Colonic mucosa (tissue), 4 donors: ENCODE results near the gene SHROOM1. TPM values are rescaled to one million over a fixed set of nuclear protein-coding genes. Genes with fewer than 3 reads are reported as not detected.
"Not testable (repeated sequence)": the region's sequence is repeated elsewhere in the genome, so short reads cannot be mapped to it uniquely, and the experiment has no call there.

Source experiments
- DNase-seq: peaks from one replicate; pipeline ENCODE4 v3.0.0-alpha.2; 2020
- H3K27ac ChIP-seq: fragments of 200-600 bp; one replicate; pipeline ENCODE4 v1.8.0; 2021
- H3K27me3 ChIP-seq: fragments of 200-600 bp; one replicate; pipeline ENCODE4 v1.8.0; 2021
- H3K36me3 ChIP-seq: fragments of 200-600 bp; one replicate; pipeline ENCODE4 v1.8.0; 2021
- H3K4me1 ChIP-seq: fragments of 200-600 bp; one replicate; pipeline ENCODE4 v1.8.0; 2021; ENCODE audit warnings: mild to moderate bottlenecking
- H3K4me3 ChIP-seq: fragments of 200-600 bp; one replicate; pipeline ENCODE4 v1.8.0; 2021
- H3K9ac ChIP-seq, 2 donors: one replicate each; pipeline ENCODE4 v1.7.0; 2013; ENCODE audit warnings: control low read depth in 2 of 2, low read depth in 2 of 2, low read length in 2 of 2
- H3K9me3 ChIP-seq: fragments of 200-600 bp; one replicate; pipeline ENCODE4 v1.8.0; 2021
- CTCF ChIP-seq: fragments of 200-600 bp; IDR thresholded peaks from one replicate; pipeline ENCODE4 v1.8.0; 2022; ENCODE audit warnings: antibody characterized with exemption, mild to moderate bottlenecking
- intact Hi-C: fragments of 100-400 bp; cut with DNase I; formaldehyde crosslinking; loops from one replicate; pipeline ENCODE4 v1.14.1; 2022
- total RNA-seq, 2 donors: library from RNA; stranded (reverse); fragmentation: NEBNext Ultra II Directional in 1 of 2; extraction: Animal tissue kit (Norgen Biotek cat#: 25700) in 1 of 2; gene quantifications; one replicate each; pipeline ENCODE4 v1.2.1, GENCODE V29; 2021
- donor health status: healthy.
- donor health status: DM: no; HTN: no; CAD: no.
- donor health status: DM: no; HTN: no; CAD: no.

Gene SHROOM1
- total RNA-seq, 2 donors from 2014 or later, result 36.9 to 64.1 TPM

GRCh38 chr5:132812123-132812765 lies 18.2 kb downstream of the SHROOM1 start:
- H3K27me3 ChIP-seq, result peaks cover 5% of the 10 kb centered on the region
- no peak overlapping the region for H3K9ac ChIP-seq
- H3K36me3 ChIP-seq, result no peaks in the 10 kb centered on the region
- no peak overlapping the region for H3K27ac ChIP-seq
- no peak for TF ChIP-seq CTCF
- DNase-seq, result no peak
- intact Hi-C loops, result no loop called here
- no peaks in the 10 kb centered on the region for H3K9me3 ChIP-seq
- H3K4me1 ChIP-seq, result no peaks in the 10 kb centered on the region
- H3K4me3 ChIP-seq, result no peak overlapping the region

- Histone ChIP-seq H3K4me1 (no peaks in the 10 kb centered on the region), H3K27me3 (peaks cover 5% of the 10 kb centered on the region), H3K27ac (no peak overlapping the region), H3K9ac (no peak overlapping the region), H3K9me3 (no peaks in the 10 kb centered on the region), H3K4me3 (no peak overlapping the region), H3K36me3 (no peaks in the 10 kb centered on the region)
- no peak for DNase-seq
- TF ChIP-seq CTCF, result no peak
- intact Hi-C loops, result no loop called here
These were observed 19.8 kb downstream of the SHROOM1 start for GRCh38 chr5:132810605-132811004.

- TF ChIP-seq CTCF, result no peak
- Histone ChIP-seq H3K4me1 (no peaks in the 10 kb centered on the region), H3K9me3 (no peaks in the 10 kb centered on the region), H3K36me3 (no peaks in the 10 kb centered on the region), H3K27me3 (peaks cover 4% of the 10 kb centered on the region), H3K9ac (no peak overlapping the region), H3K27ac (no peak overlapping the region), H3K4me3 (no peak overlapping the region)
- intact Hi-C loops, result no loop called here
- DNase-seq, result no peak
These were observed 21.6 kb downstream of the SHROOM1 start for GRCh38 chr5:132808866-132809265.

GRCh38 chr5:132808448-132808847 lies 22.0 kb downstream of the SHROOM1 start:
- DNase-seq, result no peak
- H3K9ac ChIP-seq, result no peak overlapping the region
- H3K9me3 ChIP-seq, result no peaks in the 10 kb centered on the region
- intact Hi-C loops, result no loop called here
- no peak for TF ChIP-seq CTCF
- H3K27me3 ChIP-seq, result no peaks in the 10 kb centered on the region
- H3K4me1 ChIP-seq, result no peaks in the 10 kb centered on the region
- H3K27ac ChIP-seq, result no peak overlapping the region
- H3K4me3 ChIP-seq, result no peak overlapping the region
- no peaks in the 10 kb centered on the region for H3K36me3 ChIP-seq

GRCh38 chr5:132807163-132807838 lies 23.1 kb downstream of the SHROOM1 start:
- Histone ChIP-seq H3K36me3 (no peaks in the 10 kb centered on the region), H3K4me3 (no peak overlapping the region), H3K27me3 (no peaks in the 10 kb centered on the region), H3K27ac (peak overlapping the region; percentile 79), H3K9ac (peak overlapping the region; percentile 56 to 60), H3K9me3 (no peaks in the 10 kb centered on the region), H3K4me1 (no peaks in the 10 kb centered on the region)
- TF ChIP-seq CTCF, result peak; percentile 36
- DNase-seq, result peak; percentile 93
- intact Hi-C loops, result no loop called here

- H3K4me1 ChIP-seq, H3K9me3 ChIP-seq, H3K4me3 ChIP-seq, intact Hi-C loops, H3K36me3 ChIP-seq, DNase-seq, H3K27me3 ChIP-seq: not testable (repeated sequence)
- Histone ChIP-seq H3K27ac (peak overlapping the region; percentile 79), H3K9ac (peak overlapping the region; percentile 56 to 60)
These were observed 23.7 kb downstream of the SHROOM1 start for GRCh38 chr5:132806804-132807162.

- H3K4me3 ChIP-seq, H3K36me3 ChIP-seq, H3K27me3 ChIP-seq, H3K9me3 ChIP-seq, DNase-seq, H3K4me1 ChIP-seq, intact Hi-C loops, H3K9ac ChIP-seq, H3K27ac ChIP-seq: not testable (repeated sequence)
These were observed 24.6 kb downstream of the SHROOM1 start for GRCh38 chr5:132805872-132806271.

GRCh38 chr5:132804219-132804618 lies 26.2 kb downstream of the SHROOM1 start:
- H3K9me3 ChIP-seq, H3K36me3 ChIP-seq, H3K27ac ChIP-seq, H3K27me3 ChIP-seq, H3K9ac ChIP-seq, DNase-seq, intact Hi-C loops, H3K4me1 ChIP-seq, H3K4me3 ChIP-seq: not testable (repeated sequence)

- H3K4me3 ChIP-seq, H3K27me3 ChIP-seq, H3K27ac ChIP-seq, DNase-seq, H3K9me3 ChIP-seq, H3K4me1 ChIP-seq, intact Hi-C loops, H3K36me3 ChIP-seq, H3K9ac ChIP-seq: not testable (repeated sequence)
These were observed 27.8 kb downstream of the SHROOM1 start for GRCh38 chr5:132802685-132803066.
